ENCODE results near the gene IL18RAP. TPM values are rescaled to one million over a fixed set of nuclear protein-coding genes. Genes with fewer than 3 reads are reported as not detected.

Gene IL18RAP
- total and polyA plus RNA-seq, 2 donors (not counting 3 experiments of a cell fraction or from before 2014, with no cell fraction given) = 0.03 TPM; not detected in 1

DNA sequence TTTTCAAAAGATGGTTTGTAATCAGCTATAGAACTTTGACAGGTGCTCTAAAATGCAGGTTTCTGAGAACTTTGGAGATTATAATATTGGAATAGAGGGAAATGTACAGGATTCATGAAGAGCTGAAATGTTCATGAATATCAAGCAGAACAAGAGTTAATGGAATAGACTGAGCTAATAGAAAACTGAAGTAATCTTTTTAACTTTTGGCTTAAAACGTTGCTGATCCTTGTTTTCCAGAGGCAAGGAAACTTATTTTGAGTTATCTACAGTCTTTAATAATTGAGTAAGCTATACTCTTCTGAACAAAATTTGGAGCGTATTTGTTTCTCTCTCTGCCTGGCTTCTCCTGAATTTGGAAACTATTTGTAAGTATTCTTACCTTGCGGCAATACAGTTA, 10.8 kb upstream of the IL18RAP start:
- Histone ChIP-seq H3K79me2 (ENCODE audit: control insufficient read depth, insufficient read depth, low read length) (no peaks in the 10 kb centered on the region), H2AFZ (ENCODE audit: low read depth, low read length) (no peak overlapping the region), H3K27me3 (ENCODE audit: control insufficient read depth in 2 of 2, insufficient read depth in 2 of 2, low read length in 2 of 2) (peaks cover 0 to 2% of the 10 kb centered on the region in 2 experiments), H4K20me1 (replicated peaks; ENCODE audit: control insufficient read depth, extremely low read depth, insufficient read depth, low read length) (no peaks in the 10 kb centered on the region), H3K4me3 (replicated peaks in 1 of 3; ENCODE audit: insufficient read depth in 1 of 3, low read depth in 1 of 3, low read length in 3 of 3) (no peak overlapping the region), H3K27ac (ENCODE audit: insufficient read depth, low read depth, low read length) (no peak overlapping the region), H3K36me3 (ENCODE audit: control insufficient read depth in 2 of 2, extremely low read depth in 1 of 2, insufficient read depth in 2 of 2, low read length in 2 of 2) (no peaks in the 10 kb centered on the region), H3K4me1 (ENCODE audit: control insufficient read depth, extremely low read depth, insufficient read depth, low read length) (no peaks in the 10 kb centered on the region), H3K9ac (replicated peaks; ENCODE audit: extremely low read depth, insufficient read depth, low read length) (no peak overlapping the region), H3K9me3 (replicated peaks; ENCODE audit: control insufficient read depth, insufficient read depth, low read length) (no peaks in the 10 kb centered on the region), H3K4me2 (ENCODE audit: insufficient read depth, low read length) (no peak overlapping the region), H3K9me1 (replicated peaks; ENCODE audit: control insufficient read depth, extremely low read depth, insufficient read depth, low read length) (no peaks in the 10 kb centered on the region)
- no peak for DNase-seq (ENCODE audit: low read depth, low spot score)
- no peak for TF ChIP-seq JUN (IDR thresholded peaks at IDR 0.05; ENCODE audit: borderline replicate concordance, insufficient read depth, insufficient read length, low read depth)
- TF ChIP-seq, protein P1, sequence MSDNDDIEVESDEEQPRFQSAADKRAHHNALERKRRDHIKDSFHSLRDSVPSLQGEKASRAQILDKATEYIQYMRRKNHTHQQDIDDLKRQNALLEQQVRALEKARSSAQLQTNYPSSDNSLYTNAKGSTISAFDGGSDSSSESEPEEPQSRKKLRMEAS (IDR thresholded peaks at IDR 0.05; ENCODE audit: insufficient read depth, insufficient read length) = no peak
- TF ChIP-seq, protein P2, sequence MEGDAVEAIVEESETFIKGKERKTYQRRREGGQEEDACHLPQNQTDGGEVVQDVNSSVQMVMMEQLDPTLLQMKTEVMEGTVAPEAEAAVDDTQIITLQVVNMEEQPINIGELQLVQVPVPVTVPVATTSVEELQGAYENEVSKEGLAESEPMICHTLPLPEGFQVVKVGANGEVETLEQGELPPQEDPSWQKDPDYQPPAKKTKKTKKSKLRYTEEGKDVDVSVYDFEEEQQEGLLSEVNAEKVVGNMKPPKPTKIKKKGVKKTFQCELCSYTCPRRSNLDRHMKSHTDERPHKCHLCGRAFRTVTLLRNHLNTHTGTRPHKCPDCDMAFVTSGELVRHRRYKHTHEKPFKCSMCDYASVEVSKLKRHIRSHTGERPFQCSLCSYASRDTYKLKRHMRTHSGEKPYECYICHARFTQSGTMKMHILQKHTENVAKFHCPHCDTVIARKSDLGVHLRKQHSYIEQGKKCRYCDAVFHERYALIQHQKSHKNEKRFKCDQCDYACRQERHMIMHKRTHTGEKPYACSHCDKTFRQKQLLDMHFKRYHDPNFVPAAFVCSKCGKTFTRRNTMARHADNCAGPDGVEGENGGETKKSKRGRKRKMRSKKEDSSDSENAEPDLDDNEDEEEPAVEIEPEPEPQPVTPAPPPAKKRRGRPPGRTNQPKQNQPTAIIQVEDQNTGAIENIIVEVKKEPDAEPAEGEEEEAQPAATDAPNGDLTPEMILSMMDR (IDR thresholded peaks at IDR 0.05; ENCODE audit: extremely low read depth in 1 of 2, insufficient read depth in 1 of 2, low read depth in 1 of 2, low read length in 2 of 2) = no peak
- TF ChIP-seq POLR2A (IDR thresholded peaks at IDR 0.05; ENCODE audit: low read depth, low read length) = no peak
- no peak for TF ChIP-seq EZH2 (IDR thresholded peaks at IDR 0.05; ENCODE audit: borderline replicate concordance, low read depth, low read length, severe bottlenecking)
- intact Hi-C loops (cut with micrococcal nuclease) = no loop called here
- no TSS peak for BruUV-seq (replicated peaks)
- CTCF ChIA-PET = no interaction called here
- POLR2A ChIA-PET = no interaction called here
- no peak for FAIRE-seq
- dilution Hi-C loops (cut with MboI; ENCODE audit: extremely low pct_ligation_motif_present, low sequenced_read_pairs) = no loop called here

DNA sequence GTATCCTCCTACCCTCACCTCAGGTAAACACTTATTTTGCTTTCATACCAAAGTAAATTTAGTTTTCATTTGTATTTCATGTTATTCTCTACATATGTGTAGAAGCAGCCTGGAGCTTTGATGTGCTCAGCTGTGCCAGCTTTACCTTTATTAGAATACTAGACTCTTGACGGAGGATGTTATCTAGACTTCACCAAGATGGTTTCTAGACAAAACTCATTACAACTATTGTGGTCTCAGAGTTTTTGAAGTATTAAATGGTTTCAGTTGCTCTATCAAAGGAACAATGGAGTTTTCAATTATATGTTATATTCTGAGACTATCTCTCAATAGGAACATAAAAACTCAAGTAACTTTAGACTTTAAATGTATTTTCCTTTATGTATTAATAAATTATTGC, 5.0 kb upstream of the IL18RAP start:
- DNase-seq (ENCODE audit: low read depth, low spot score) (no peak), FAIRE-seq (no peak)
- no peak overlapping the region for H3K4me3 ChIP-seq (replicated peaks in 1 of 3; ENCODE audit: insufficient read depth in 1 of 3, low read depth in 1 of 3, low read length in 3 of 3)
- H3K9ac ChIP-seq (replicated peaks; ENCODE audit: extremely low read depth, insufficient read depth, low read length) = no peak overlapping the region
- no peak overlapping the region for H3K27ac ChIP-seq (ENCODE audit: insufficient read depth, low read depth, low read length)
- no TSS peak for BruUV-seq (replicated peaks)
- no peaks in the 10 kb centered on the region for H4K20me1 ChIP-seq (replicated peaks; ENCODE audit: control insufficient read depth, extremely low read depth, insufficient read depth, low read length)
- peaks cover 2 to 8% of the 10 kb centered on the region in 2 experiments for H3K27me3 ChIP-seq (ENCODE audit: control insufficient read depth in 2 of 2, insufficient read depth in 2 of 2, low read length in 2 of 2)
- H3K9me3 ChIP-seq (replicated peaks; ENCODE audit: control insufficient read depth, insufficient read depth, low read length) = no peaks in the 10 kb centered on the region
- dilution Hi-C loops (cut with MboI; ENCODE audit: extremely low pct_ligation_motif_present, low sequenced_read_pairs) (no loop called here), intact Hi-C loops (cut with micrococcal nuclease) (no loop called here)
- H2AFZ ChIP-seq (ENCODE audit: low read depth, low read length) = no peak overlapping the region
- H3K36me3 ChIP-seq (ENCODE audit: control insufficient read depth in 2 of 2, extremely low read depth in 1 of 2, insufficient read depth in 2 of 2, low read length in 2 of 2) = no peaks in the 10 kb centered on the region
- ChIA-PET CTCF (no interaction called here), POLR2A (no interaction called here)
- H3K9me1 ChIP-seq (replicated peaks; ENCODE audit: control insufficient read depth, extremely low read depth, insufficient read depth, low read length) = no peaks in the 10 kb centered on the region
- H3K4me2 ChIP-seq (ENCODE audit: insufficient read depth, low read length) = no peak overlapping the region
- H3K4me1 ChIP-seq (ENCODE audit: control insufficient read depth, extremely low read depth, insufficient read depth, low read length) = no peaks in the 10 kb centered on the region
- no peaks in the 10 kb centered on the region for H3K79me2 ChIP-seq (ENCODE audit: control insufficient read depth, insufficient read depth, low read length)
- TF ChIP-seq JUN (IDR thresholded peaks at IDR 0.05; ENCODE audit: borderline replicate concordance, insufficient read depth, insufficient read length, low read depth) (no peak), GATA2 (IDR thresholded peaks at IDR 0.05; ENCODE audit: insufficient read depth, insufficient read length, low read depth, low read length) (no peak), EZH2 (IDR thresholded peaks at IDR 0.05; ENCODE audit: borderline replicate concordance, low read depth, low read length, severe bottlenecking) (no peak)

All from endothelial cell of umbilical vein (primary cell).